Measurements from ENCODE around the gene FAM131A. TPM values are rescaled to one million over a fixed set of nuclear protein-coding genes. Genes with fewer than 3 reads are reported as not detected.

FAM131A gene
- polyA plus RNA-seq, 1 donor from 2014 or later = 141 TPM

DNA sequence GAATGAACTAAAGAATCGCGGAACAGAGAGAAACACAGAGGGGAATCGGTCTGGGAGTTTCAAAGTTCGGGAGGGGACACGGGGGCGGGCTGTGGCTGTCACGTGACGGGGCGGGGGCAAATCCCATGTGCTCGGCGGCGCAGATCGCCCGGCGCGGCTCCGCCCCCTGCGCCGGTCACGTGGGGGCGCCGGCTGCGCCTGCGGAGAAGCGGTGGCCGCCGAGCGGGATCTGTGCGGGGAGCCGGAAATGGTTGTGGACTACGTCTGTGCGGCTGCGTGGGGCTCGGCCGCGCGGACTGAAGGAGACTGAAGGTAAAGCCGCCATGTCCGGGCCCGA lies 23.1 kb upstream of the FAM131A start, which contains the start of gene EIF4G1:
Gene EIF4G1 (plus strand): TSS at position 244 of the 337 bp plus-strand sequence. CDS start 1,191 bp downstream, outside the sequence.
- Histone ChIP-seq H3K27me3 (ENCODE audit: insufficient read depth, low read depth, low read length) (no peaks in the 10 kb centered on the region), H3K4me3 (ENCODE audit: low read length) (peak within 1 kb of the TSS; percentile 87), H2AFZ (ENCODE audit: low read depth, low read length) (peak within 1 kb of the TSS; percentile 60), H3F3A (ENCODE audit: insufficient read depth, low read length, poor library complexity, severe bottlenecking) (no peaks in the 10 kb centered on the region), H3K9me3 (ENCODE audit: low read length) (no peaks in the 10 kb centered on the region), H3K4me2 (ENCODE audit: low read length) (peak within 1 kb of the TSS; percentile 89), H3K79me2 (replicated peaks; ENCODE audit: insufficient read depth, low read length) (peaks cover 31% of the 10 kb centered on the region), H3K27ac (ENCODE audit: low read length) (peak within 1 kb of the TSS; percentile 62), H4K20me1 (ENCODE audit: insufficient read depth) (no peaks in the 10 kb centered on the region), H3K9me2 (ENCODE audit: insufficient read depth, low read length) (no peaks in the 10 kb centered on the region), H3K36me3 (ENCODE audit: insufficient read depth, low read length) (no peaks in the 10 kb centered on the region), H3K9ac (ENCODE audit: low read length) (peak within 1 kb of the TSS; percentile 81)
- peak; percentile 80 for TF ChIP-seq POLR2AphosphoS5 (IDR thresholded peaks at IDR 0.05)
- TF ChIP-seq EZH2 (IDR thresholded peaks at IDR 0.05; ENCODE audit: borderline replicate concordance, insufficient read depth, low read length, poor library complexity, severe bottlenecking) = no peak
- no peak for TF ChIP-seq EP300 (conservative IDR thresholded peaks at IDR 0.05; ENCODE audit: poor library complexity, severe bottlenecking)
- TF ChIP-seq, protein P1, sequence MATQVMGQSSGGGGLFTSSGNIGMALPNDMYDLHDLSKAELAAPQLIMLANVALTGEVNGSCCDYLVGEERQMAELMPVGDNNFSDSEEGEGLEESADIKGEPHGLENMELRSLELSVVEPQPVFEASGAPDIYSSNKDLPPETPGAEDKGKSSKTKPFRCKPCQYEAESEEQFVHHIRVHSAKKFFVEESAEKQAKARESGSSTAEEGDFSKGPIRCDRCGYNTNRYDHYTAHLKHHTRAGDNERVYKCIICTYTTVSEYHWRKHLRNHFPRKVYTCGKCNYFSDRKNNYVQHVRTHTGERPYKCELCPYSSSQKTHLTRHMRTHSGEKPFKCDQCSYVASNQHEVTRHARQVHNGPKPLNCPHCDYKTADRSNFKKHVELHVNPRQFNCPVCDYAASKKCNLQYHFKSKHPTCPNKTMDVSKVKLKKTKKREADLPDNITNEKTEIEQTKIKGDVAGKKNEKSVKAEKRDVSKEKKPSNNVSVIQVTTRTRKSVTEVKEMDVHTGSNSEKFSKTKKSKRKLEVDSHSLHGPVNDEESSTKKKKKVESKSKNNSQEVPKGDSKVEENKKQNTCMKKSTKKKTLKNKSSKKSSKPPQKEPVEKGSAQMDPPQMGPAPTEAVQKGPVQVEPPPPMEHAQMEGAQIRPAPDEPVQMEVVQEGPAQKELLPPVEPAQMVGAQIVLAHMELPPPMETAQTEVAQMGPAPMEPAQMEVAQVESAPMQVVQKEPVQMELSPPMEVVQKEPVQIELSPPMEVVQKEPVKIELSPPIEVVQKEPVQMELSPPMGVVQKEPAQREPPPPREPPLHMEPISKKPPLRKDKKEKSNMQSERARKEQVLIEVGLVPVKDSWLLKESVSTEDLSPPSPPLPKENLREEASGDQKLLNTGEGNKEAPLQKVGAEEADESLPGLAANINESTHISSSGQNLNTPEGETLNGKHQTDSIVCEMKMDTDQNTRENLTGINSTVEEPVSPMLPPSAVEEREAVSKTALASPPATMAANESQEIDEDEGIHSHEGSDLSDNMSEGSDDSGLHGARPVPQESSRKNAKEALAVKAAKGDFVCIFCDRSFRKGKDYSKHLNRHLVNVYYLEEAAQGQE (IDR thresholded peaks at IDR 0.05; ENCODE audit: borderline replicate concordance) = peak; percentile 38
- TF ChIP-seq RAD21 (conservative IDR thresholded peaks at IDR 0.05) = no peak
- no peak for TF ChIP-seq TAF1 (IDR thresholded peaks at IDR 0.05; ENCODE audit: low read depth)
- TF ChIP-seq, protein P2, sequence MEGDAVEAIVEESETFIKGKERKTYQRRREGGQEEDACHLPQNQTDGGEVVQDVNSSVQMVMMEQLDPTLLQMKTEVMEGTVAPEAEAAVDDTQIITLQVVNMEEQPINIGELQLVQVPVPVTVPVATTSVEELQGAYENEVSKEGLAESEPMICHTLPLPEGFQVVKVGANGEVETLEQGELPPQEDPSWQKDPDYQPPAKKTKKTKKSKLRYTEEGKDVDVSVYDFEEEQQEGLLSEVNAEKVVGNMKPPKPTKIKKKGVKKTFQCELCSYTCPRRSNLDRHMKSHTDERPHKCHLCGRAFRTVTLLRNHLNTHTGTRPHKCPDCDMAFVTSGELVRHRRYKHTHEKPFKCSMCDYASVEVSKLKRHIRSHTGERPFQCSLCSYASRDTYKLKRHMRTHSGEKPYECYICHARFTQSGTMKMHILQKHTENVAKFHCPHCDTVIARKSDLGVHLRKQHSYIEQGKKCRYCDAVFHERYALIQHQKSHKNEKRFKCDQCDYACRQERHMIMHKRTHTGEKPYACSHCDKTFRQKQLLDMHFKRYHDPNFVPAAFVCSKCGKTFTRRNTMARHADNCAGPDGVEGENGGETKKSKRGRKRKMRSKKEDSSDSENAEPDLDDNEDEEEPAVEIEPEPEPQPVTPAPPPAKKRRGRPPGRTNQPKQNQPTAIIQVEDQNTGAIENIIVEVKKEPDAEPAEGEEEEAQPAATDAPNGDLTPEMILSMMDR (IDR thresholded peaks at IDR 0.05; ENCODE audit: poor library complexity, severe bottlenecking) = no peak
- TF ChIP-seq MXI1 (conservative IDR thresholded peaks at IDR 0.05; ENCODE audit: poor library complexity, severe bottlenecking) = peak; percentile 39
- TF ChIP-seq SMC3 (conservative IDR thresholded peaks at IDR 0.05; ENCODE audit: poor library complexity) = no peak

DNA sequence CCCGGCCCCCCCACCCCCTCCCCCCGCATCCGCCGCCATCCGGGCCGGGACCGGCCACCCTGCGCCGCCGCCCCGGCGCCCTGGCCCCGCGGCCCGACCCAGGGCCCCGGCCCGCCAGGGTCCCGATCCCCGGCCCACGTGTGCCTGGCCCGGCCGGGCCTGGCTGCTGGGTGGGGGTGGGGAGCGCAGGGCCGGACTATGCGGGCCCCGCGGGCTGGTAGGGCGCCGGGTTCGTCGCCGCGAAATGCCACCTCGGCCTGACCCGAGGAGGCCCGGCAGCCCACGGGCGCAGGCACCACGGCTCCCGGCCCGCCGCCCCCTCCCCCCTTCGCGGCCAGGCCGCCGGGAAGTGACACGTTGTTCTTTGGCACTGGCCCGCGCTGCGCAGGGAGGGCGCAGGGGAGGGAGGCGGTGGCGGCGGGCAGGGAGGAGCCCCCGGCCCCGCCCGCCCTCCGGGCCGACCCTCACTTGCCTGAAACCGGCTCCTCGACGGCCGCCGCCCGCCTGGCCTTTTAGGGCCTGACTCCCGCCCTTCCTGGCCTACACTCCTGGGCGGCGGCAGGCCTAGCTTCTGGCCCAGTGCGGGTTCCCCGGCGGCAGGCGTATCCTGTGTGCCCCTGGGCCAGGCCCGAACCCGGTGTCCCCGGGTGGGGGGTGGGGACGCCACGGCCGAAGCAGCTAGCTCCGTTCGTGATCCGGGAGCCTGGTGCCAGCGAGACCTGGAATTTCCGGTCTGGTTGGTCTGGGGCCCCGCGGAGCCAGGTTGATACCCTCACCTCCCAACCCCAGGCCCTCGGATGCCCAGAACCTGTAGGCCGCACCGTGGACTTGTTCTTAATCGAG lies 22.5 kb upstream of the FAM131A start:
- TF ChIP-seq MXI1 (conservative IDR thresholded peaks at IDR 0.05; ENCODE audit: poor library complexity, severe bottlenecking) (peak; percentile 68), SMC3 (conservative IDR thresholded peaks at IDR 0.05; ENCODE audit: poor library complexity) (no peak)
- TF ChIP-seq, protein P1 (IDR thresholded peaks at IDR 0.05; ENCODE audit: borderline replicate concordance) = peak; percentile 25

More for the DNA sequence above, 22.5 kb upstream of the FAM131A start:
- Histone ChIP-seq H3K36me3 (ENCODE audit: insufficient read depth, low read length) (no peaks in the 10 kb centered on the region), H3K4me3 (ENCODE audit: low read length) (peak overlapping the region; percentile 87), H2AFZ (ENCODE audit: low read depth, low read length) (no peak overlapping the region), H3K9me2 (ENCODE audit: insufficient read depth, low read length) (no peaks in the 10 kb centered on the region), H3F3A (ENCODE audit: insufficient read depth, low read length, poor library complexity, severe bottlenecking) (no peaks in the 10 kb centered on the region), H3K9ac (ENCODE audit: low read length) (peak overlapping the region; percentile 81), H3K4me2 (ENCODE audit: low read length) (peak overlapping the region; percentile 89), H3K79me2 (replicated peaks; ENCODE audit: insufficient read depth, low read length) (peaks cover 35% of the 10 kb centered on the region), H3K27me3 (ENCODE audit: insufficient read depth, low read depth, low read length) (no peaks in the 10 kb centered on the region), H3K27ac (ENCODE audit: low read length) (peak overlapping the region; percentile 62), H4K20me1 (ENCODE audit: insufficient read depth) (no peaks in the 10 kb centered on the region), H3K9me3 (ENCODE audit: low read length) (no peaks in the 10 kb centered on the region)

Measured in neural cell (in vitro differentiated cells).